Glutamatergic neuron (in vitro differentiated cells): Measurements from ENCODE around the gene GABRB1. TPM values are rescaled to one million over a fixed set of nuclear protein-coding genes. Genes with fewer than 3 reads are reported as not detected.

Experiments
- DNase-seq: peaks from one replicate; pipeline ENCODE4 v3.0.0; 2022
- H3K27ac Mint-ChIP-seq: one replicate; pipeline ENCODE4 v1.8.0; 2020; ENCODE audit warnings: mild to moderate bottlenecking, mixed read lengths, inconsistent platforms; ENCODE audit not compliant: unreplicated experiment
- H3K27me3 Mint-ChIP-seq: one replicate; pipeline ENCODE4 v1.8.0; 2020; ENCODE audit warnings: mild to moderate bottlenecking, moderate library complexity, mixed read lengths, inconsistent platforms; ENCODE audit not compliant: unreplicated experiment
- H3K36me3 Mint-ChIP-seq: one replicate; pipeline ENCODE4 v1.8.0; 2020; ENCODE audit warnings: mild to moderate bottlenecking, mixed read lengths, inconsistent platforms; ENCODE audit not compliant: unreplicated experiment
- H3K4me1 Mint-ChIP-seq: one replicate; pipeline ENCODE4 v1.8.0; 2020; ENCODE audit warnings: mild to moderate bottlenecking, low read depth, mixed read lengths, inconsistent platforms; ENCODE audit not compliant: unreplicated experiment
- H3K4me3 Mint-ChIP-seq: one replicate; pipeline ENCODE4 v1.8.0; 2020; ENCODE audit warnings: mild to moderate bottlenecking, mixed read lengths, inconsistent platforms; ENCODE audit not compliant: unreplicated experiment
- H3K9me3 Mint-ChIP-seq: one replicate; pipeline ENCODE4 v1.8.0; 2020; ENCODE audit warnings: mild to moderate bottlenecking, moderate library complexity, mixed read lengths, inconsistent platforms; ENCODE audit not compliant: unreplicated experiment
- CTCF ChIP-seq: fragments of 200-600 bp; sonication (generic); IDR thresholded peaks from one replicate; pipeline ENCODE4 v1.5.0; 2021; ENCODE audit not compliant: partially characterized antibody, unreplicated experiment
- total RNA-seq: library from RNA; stranded (reverse); fragmentation: NEBNext Ultra II Directional; extraction: Animal tissue kit (Norgen Biotek cat#: 25700); gene quantifications from one replicate; pipeline ENCODE4 v1.2.1, GENCODE V29; 2021; ENCODE audit not compliant: unreplicated experiment

The GABRB1 gene
- total RNA-seq, 1 donor from 2014 or later, result 4.9 TPM

- no peak for DNase-seq
- no peaks in the 10 kb centered on the region for H3K36me3 Mint-ChIP-seq
- no peak for TF ChIP-seq CTCF
- no peaks in the 10 kb centered on the region for H3K27me3 Mint-ChIP-seq
- H3K9me3 Mint-ChIP-seq, result no peaks in the 10 kb centered on the region
- H3K4me3 Mint-ChIP-seq, result no peak overlapping the region
- H3K4me1 Mint-ChIP-seq, result no peaks in the 10 kb centered on the region
- H3K27ac Mint-ChIP-seq, result no peak overlapping the region
These were observed 437.5 kb downstream of the GABRB1 start for GRCh38 chr4:47468706-47469365.

- no peaks in the 10 kb centered on the region for H3K36me3 Mint-ChIP-seq
- no peak for DNase-seq
- H3K4me1 Mint-ChIP-seq, result no peaks in the 10 kb centered on the region
- H3K27ac Mint-ChIP-seq, result no peak overlapping the region
- no peak for TF ChIP-seq CTCF
- H3K27me3 Mint-ChIP-seq, result no peaks in the 10 kb centered on the region
- no peak overlapping the region for H3K4me3 Mint-ChIP-seq
- H3K9me3 Mint-ChIP-seq, result no peaks in the 10 kb centered on the region
These were observed 438.6 kb downstream of the GABRB1 start for GRCh38 chr4:47469951-47470350.

- H3K27me3 Mint-ChIP-seq, result no peaks in the 10 kb centered on the region
- H3K4me1 Mint-ChIP-seq, result no peaks in the 10 kb centered on the region
- no peaks in the 10 kb centered on the region for H3K9me3 Mint-ChIP-seq
These were observed 439.7 kb downstream of the GABRB1 start for GRCh38 chr4:47471064-47471463.

GRCh38 chr4:47471591-47471990 lies 440.2 kb downstream of the GABRB1 start:
- no peak overlapping the region for H3K27ac Mint-ChIP-seq
- no peaks in the 10 kb centered on the region for H3K4me1 Mint-ChIP-seq

More at GRCh38 chr4:47471064-47471463, 439.7 kb downstream of the GABRB1 start:
- no peak for TF ChIP-seq CTCF
- no peak for DNase-seq
- Mint-ChIP-seq H3K36me3 (no peaks in the 10 kb centered on the region), H3K27ac (no peak overlapping the region), H3K4me3 (no peak overlapping the region)

More at GRCh38 chr4:47471591-47471990, 440.2 kb downstream of the GABRB1 start:
- DNase-seq, result no peak
- Mint-ChIP-seq H3K36me3 (no peaks in the 10 kb centered on the region), H3K27me3 (no peaks in the 10 kb centered on the region), H3K4me3 (no peak overlapping the region), H3K9me3 (no peaks in the 10 kb centered on the region)
- TF ChIP-seq CTCF, result no peak
